K562 (cell line): Measurements from ENCODE around the gene WHAMM. TPM values are rescaled to one million over a fixed set of nuclear protein-coding genes. Genes with fewer than 3 reads are reported as not detected.

Experiments
- ATAC-seq: fragments of 200-7000 bp; cut with Tn5 transposase; 3 replicates; pipeline ENCODE4 v1.9.1; 2020; ENCODE audit warnings: moderate library complexity
- BruUV-seq: library from RNA; stranded (reverse); fragments of 400-500 nt; replicated peaks from 2 replicates; lab custom pipeline; 2021; lab: Mats Ljungman, UMichigan
- CTCF ChIA-PET: fragments of 300-600 bp; formaldehyde crosslinking; extraction: SDS; loops from one replicate; lab custom pipeline; 2021; ENCODE audit warnings: low intra/inter-chr PET ratio; lab: Yijun Ruan, JAX
- POLR2A ChIA-PET: fragments of 300-600, 350-650 bp; sonication (Branson Sonifier 250); formaldehyde crosslinking; extraction: SDS; loops from one replicate; lab custom pipeline; 2021; ENCODE audit warnings: antibody characterized with exemption, inconsistent platforms; lab: Yijun Ruan, JAX
- DNase-seq, 4 experiments: peaks; one replicate each; pipeline versions ENCODE4 v3.0.0 to v3.0.0-alpha.2; 2011 to 2018; ENCODE audit warnings: low spot score in 3 of 4, mixed read lengths in 3 of 4; ENCODE audit errors: extremely low read depth in 1 of 4
- FAIRE-seq: peaks from 2 replicates; lab custom pipeline; 2011; peaks lifted over from hg19 to GRCh38; lab: Jason Lieb, UNC
- H2AFZ ChIP-seq: 2 replicates; pipeline ENCODE4 v1.6.0; 2011; ENCODE audit warnings: low read depth, low read length, control low read depth, inconsistent platforms
- H3K27ac ChIP-seq: fragments of 200-600 bp; 3 replicates; pipeline ENCODE4 v1.8.0; 2011; ENCODE audit warnings: low read depth, mild to moderate bottlenecking, control low read depth, inconsistent platforms, low read length, moderate library complexity, mixed read lengths; ENCODE audit errors: extremely low read depth
- H3K27me3 ChIP-seq, 2 experiments: fragments of 300-600 bp in 1 of 2; 2 replicates in 1 of 2; 3 replicates in 1 of 2; pipeline versions ENCODE4 v1.6.0 to v1.8.0; 2011; ENCODE audit warnings: inconsistent platforms in 2 of 2, low read length in 2 of 2, mild to moderate bottlenecking in 1 of 2, mixed read lengths in 1 of 2, moderate library complexity in 1 of 2; ENCODE audit not compliant: control insufficient read depth in 2 of 2, insufficient read depth in 2 of 2
- H3K36me3 ChIP-seq: fragments of 300-600 bp; 3 replicates; pipeline ENCODE4 v1.8.0; 2011; ENCODE audit warnings: mild to moderate bottlenecking, low read length, inconsistent platforms; ENCODE audit not compliant: control insufficient read depth, insufficient read depth
- H3K4me1 ChIP-seq, 2 experiments: fragments of 200-600 bp in 1 of 2; replicated peaks in 1 of 2; 2 replicates in 1 of 2; 3 replicates in 1 of 2; pipeline versions ENCODE4 v1.5.1 to v1.8.0; 2011; ENCODE audit warnings: inconsistent platforms in 2 of 2, low read length in 2 of 2, mild to moderate bottlenecking in 1 of 2, mixed read lengths in 1 of 2, moderate library complexity in 1 of 2; ENCODE audit not compliant: control insufficient read depth in 2 of 2, insufficient read depth in 2 of 2
- H3K4me2 ChIP-seq: 2 replicates; pipeline ENCODE4 v1.6.1; 2011; ENCODE audit warnings: low read length, control low read depth, inconsistent platforms, mixed read lengths; ENCODE audit not compliant: insufficient read depth
- H3K4me3 ChIP-seq: fragments of 200-600 bp; sonication (generic), shearing (Covaris generic); 2 replicates; pipeline ENCODE4 v1.5.1; 2016; ENCODE audit warnings: control low read depth, inconsistent platforms
- H3K79me2 ChIP-seq: fragments of 200-600 bp; 3 replicates; pipeline ENCODE4 v1.8.0; 2011; ENCODE audit warnings: low read length, inconsistent platforms; ENCODE audit not compliant: control insufficient read depth, insufficient read depth
- H3K9ac ChIP-seq, 2 experiments: 2 replicates each; pipeline versions ENCODE4 v1.6.0 to v1.6.1; 2011; ENCODE audit warnings: low read depth in 2 of 2, low read length in 2 of 2, control low read depth in 1 of 2, inconsistent platforms in 1 of 2, mild to moderate bottlenecking in 1 of 2, mixed read lengths in 1 of 2; ENCODE audit not compliant: insufficient read depth in 1 of 2
- H3K9me1 ChIP-seq: one replicate; pipeline ENCODE4 v1.6.0; 2011; ENCODE audit warnings: inconsistent platforms, mild to moderate bottlenecking, low read length, moderate library complexity; ENCODE audit not compliant: control insufficient read depth, insufficient read depth
- H3K9me3 ChIP-seq: replicated peaks from 2 replicates; pipeline ENCODE4 v1.5.1; 2011; ENCODE audit warnings: low read depth, low read length, inconsistent platforms; ENCODE audit not compliant: control insufficient read depth, insufficient read depth
- H4K20me1 ChIP-seq: replicated peaks from 2 replicates; pipeline ENCODE4 v1.6.1; 2011; ENCODE audit warnings: low read length, inconsistent platforms, mixed read lengths; ENCODE audit not compliant: control insufficient read depth, insufficient read depth
- CEBPG ChIP-seq, 3 experiments: fragments of 200-800 bp in 1 of 3; sonication (Bioruptor generic) in 1 of 3; sonication (generic) in 1 of 3; formaldehyde crosslinking in 1 of 3; IDR thresholded peaks in 2 of 3; conservative IDR thresholded peaks in 1 of 3; 2 replicates each; pipeline versions ENCODE4 v1.6.1 to v1.8.0; 2016 to 2022; ENCODE audit warnings: missing compliant biosample characterization in 2 of 3, missing genetic modification characterization in 2 of 3, mild to moderate bottlenecking in 1 of 3, missing genetic modification reagents in 1 of 3
- CXXC5 ChIP-seq: fragments of 250-450 bp; sonication (Bioruptor Pico); IDR thresholded peaks from 2 replicates; pipeline ENCODE4 v1.8.0; 2022; ENCODE audit warnings: inconsistent platforms, mild to moderate bottlenecking, moderate library complexity
- MAFF ChIP-seq: IDR thresholded peaks from 2 replicates; pipeline ENCODE4 v1.6.1; 2012; ENCODE audit warnings: low read length, improper control_type of control experiment
- MNT ChIP-seq, 2 experiments: fragments of 450-650 bp; conservative IDR thresholded peaks; 2 replicates each; pipeline ENCODE4 v1.6.1; 2017; ENCODE audit warnings: mild to moderate bottlenecking in 2 of 2, moderate library complexity in 2 of 2
- POLR2AphosphoS5 ChIP-seq: IDR thresholded peaks from 2 replicates; pipeline ENCODE4 v1.6.1; 2011; ENCODE audit warnings: mild to moderate bottlenecking, low read depth, low read length, moderate library complexity; ENCODE audit not compliant: control insufficient read depth, insufficient read depth
- WGBS: fragments of 100-300 bp; shearing (Covaris generic); methylation state at CpG from one replicate; pipeline ENCODE4 v1.1.6; 2016; ENCODE audit warnings: low coverage, mixed read lengths; ENCODE audit not compliant: insufficient coverage; ENCODE audit errors: missing lambda C conversion rate; 5-methylcytosine and 5-hydroxymethylcytosine counted together
- in situ Hi-C: fragments of 300-500 bp; cut with MboI; formaldehyde crosslinking; loops from 4 replicates; pipeline ENCODE4 v1.15.0; 2018; ENCODE audit warnings: inconsistent platforms, mixed read lengths
- intact Hi-C: fragments of 100-400 bp; cut with micrococcal nuclease; formaldehyde crosslinking; loops from 2 replicates; pipeline ENCODE4 v1.14.2; 2022
- polyA plus RNA-seq, 8 experiments: library from polyadenylated mRNA; depleted of rRNA in 4 of 8; stranded (reverse) in 5 of 8; unstranded in 3 of 8; fragments of >200 nt; fragmentation: Nextera tagmentation in 2 of 8; fragmentation: Illumina TruSeq in 1 of 8; extraction: Ambion mirVana in 2 of 8; extraction: Trizol in 1 of 8; gene quantifications; 2 replicates each; pipeline versions ENCODE4 v1.2.1 to v1.2.3, GENCODE V29; 2011 to 2014; ENCODE audit warnings: inconsistent platforms in 1 of 8, missing spikeins in 1 of 8
- total RNA-seq, 7 experiments: library from RNA; depleted of rRNA in 6 of 7; stranded (reverse); fragments of >200 nt in 6 of 7; fragmentation: Illumina TruSeq in 2 of 7; extraction: Trizol in 2 of 7; gene quantifications; 2 replicates each; pipeline versions ENCODE4 v1.2.1 to v1.2.3, GENCODE V29; 2011 to 2021; ENCODE audit warnings: low replicate concordance in 1 of 7

The WHAMM gene
- total and polyA plus RNA-seq, 9 of the 15 experiments (the other 6 are each of a cell fraction or from before 2014, with no cell fraction given): 2.0 to 4.8 (median 3.6) TPM

GRCh38 chr15:82829234-82829633 lies 19.8 kb downstream of the WHAMM start:
- in situ Hi-C loops (no loop called here), intact Hi-C loops (no loop called here)
- H3K4me1 ChIP-seq: no peaks in the 10 kb centered on the region
- H3K79me2 ChIP-seq: no peaks in the 10 kb centered on the region
- BruUV-seq: no TSS peak
- peaks cover 88% of the 10 kb centered on the region for H3K36me3 ChIP-seq
- ChIA-PET POLR2A (interaction anchor here (0.6 to 0.9 kb wide), 2 partner anchors 17 to 18 kb away, joined by 3 read pairs; no protein-coding TSS in a partner anchor), CTCF (no interaction called here)
- no peak overlapping the region for H3K9ac ChIP-seq
- 94% methylated on average over 4 of the region's 4 CpGs for WGBS
- no peak overlapping the region for H3K27ac ChIP-seq
- no peak for FAIRE-seq
- H3K4me2 ChIP-seq: no peak overlapping the region
- TF ChIP-seq POLR2AphosphoS5 (0 out of 2 replicates have a peak, but pooled peaks have one; percentile 19), CXXC5 (CRISPR knock-in tag) (no peak), CEBPG (CRISPR knock-in tag; IDR thresholded peaks at IDR 0.05) (no peak), CEBPG (tag; conservative IDR thresholded peaks at IDR 0.05 in 1 of 2, IDR thresholded peaks at IDR 0.05 in 1 of 2) (no peak), MNT (conservative IDR thresholded peaks at IDR 0.05) (no peak), MAFF (no peak)
- DNase-seq: no peak
- no peak overlapping the region for H2AFZ ChIP-seq
- H3K9me3 ChIP-seq: no peaks in the 10 kb centered on the region
- no peaks in the 10 kb centered on the region for H3K9me1 ChIP-seq
- no peaks in the 10 kb centered on the region for H4K20me1 ChIP-seq
- H3K4me3 ChIP-seq: no peak overlapping the region
- no peaks in the 10 kb centered on the region for H3K27me3 ChIP-seq
- ATAC-seq: no peak
